Adrenal gland (tissue), 12 donors: ENCODE measurements around the gene COL5A1. TPM values are rescaled to one million over a fixed set of nuclear protein-coding genes. Genes with fewer than 3 reads are reported as not detected.
A peak's percentile ranks its signal among the peaks of the same experiment; 100 is the strongest.

Experiments
- DNase-seq, 7 donors: peaks; one replicate each; pipeline ENCODE4 v3.0.0-alpha.2; 2019 to 2020
- H3K27ac ChIP-seq, 5 donors: fragments of 200-600 bp; sonication (generic) in 4 of 5; 1 replicate in 3 of 5; 2 replicates in 2 of 5; pipeline versions ENCODE4 v1.5.1 to v1.8.0; 2016 to 2020; ENCODE audit warnings: mild to moderate bottlenecking in 1 of 5
- H3K27me3 ChIP-seq: fragments of 200-600 bp; 2 replicates; pipeline ENCODE4 v1.8.0; 2021
- H3K36me3 ChIP-seq, 2 donors: fragments of 200-600 bp; replicated peaks in 1 of 2; 1 replicate in 1 of 2; 2 replicates in 1 of 2; pipeline versions ENCODE4 v1.5.1 to v1.8.0; 2018 to 2022
- H3K4me1 ChIP-seq, 2 donors: fragments of 200-600 bp; replicated peaks in 1 of 2; 1 replicate in 1 of 2; 2 replicates in 1 of 2; pipeline versions ENCODE4 v1.5.1 to v1.8.0; 2018 to 2021
- H3K4me3 ChIP-seq, 4 donors: fragments of 200-600 bp; sonication (generic) in 3 of 4; one replicate each; pipeline ENCODE4 v1.5.1; 2016 to 2018
- H3K9me3 ChIP-seq, 3 donors: fragments of 200-600 bp; sonication (generic) in 1 of 3; replicated peaks in 1 of 3; 1 replicate in 2 of 3; 2 replicates in 1 of 3; pipeline versions ENCODE4 v1.5.1 to v1.8.0; 2016 to 2021
- CTCF ChIP-seq, 6 experiments: fragments of 450-650 bp in 4 of 6; fragments of 200-600 bp in 2 of 6; sonication (generic) in 1 of 6; IDR thresholded peaks; 1 replicate in 5 of 6; 2 replicates in 1 of 6; pipeline versions ENCODE4 v1.5.1 to v1.8.0; 2016 to 2021; ENCODE audit warnings: antibody characterized with exemption in 6 of 6, mild to moderate bottlenecking in 2 of 6, moderate library complexity in 1 of 6
- POLR2A ChIP-seq, 2 donors: fragments of 450-650 bp; IDR thresholded peaks; one replicate each; pipeline ENCODE4 v1.6.1; 2017; ENCODE audit warnings: antibody characterized with exemption in 2 of 2, mild to moderate bottlenecking in 2 of 2, moderate library complexity in 1 of 2
- WGBS, 4 donors: extraction: QIAGEN DNeasy Blood & Tissue Kit in 2 of 4; methylation state at CpG; one replicate each; pipeline versions ENCODE4 v1.1.5 to v1.1.7; 2013 to 2017; 5-methylcytosine and 5-hydroxymethylcytosine counted together
- intact Hi-C, 2 donors: fragments of 100-400 bp; cut with DNase I; formaldehyde crosslinking; loops; one replicate each; pipeline versions ENCODE4 v1.14.1 to v1.15.0; 2022 to 2023
- polyA plus RNA-seq, 3 donors: library from polyadenylated mRNA; stranded (reverse); fragments of 200-250 nt in 2 of 3; fragments of 350-450 nt in 1 of 3; fragmentation: Illumina TruSeq in 1 of 3; extraction: RNeasy Lipid Tissue Mini Kit (QIAGEN cat#74804) in 1 of 3; gene quantifications; one replicate each; pipeline ENCODE4 v1.2.3, GENCODE V29; 2013 to 2014
- total RNA-seq, 9 donors: library from RNA; depleted of rRNA in 4 of 9; stranded (reverse); fragments of >200 nt in 4 of 9; fragments of 120-200 nt in 1 of 9; fragmentation: NEBNext Ultra II Directional in 1 of 9; extraction: Animal tissue kit (Norgen Biotek cat#: 25700) in 1 of 9; gene quantifications; one replicate each; pipeline versions ENCODE4 v1.1.0 to v1.2.4, GENCODE V29; 2013 to 2023
- donor health status: healthy with polysubstance abuse.
- donor health status: Bipolar disorder and iron deficiency.
- donor health status: DM: yes; HTN: yes; CAD: no.
- donor health status: DM: no; HTN: no; CAD: no.
- donor health status: DM: no; HTN: no; CAD: no.
- donor health status: DM: yes; HTN: yes; CAD: no.

The COL5A1 gene
- total and polyA plus RNA-seq, 12 donors = 3.5 to 45.5 (median 29.3) TPM

- Histone ChIP-seq H3K36me3 (no peaks in the 10 kb centered on the region), H3K4me3 (no peak overlapping the region), H3K9me3 (no peaks in the 10 kb centered on the region), H3K4me1 (no peaks in the 10 kb centered on the region), H3K27me3 (no peaks in the 10 kb centered on the region), H3K27ac (peak overlapping the region in 1 of 5 donors; percentile 49)
- no peak for DNase-seq
- 66 to 72% (median 68%) methylated on average over 7 to 22 of the region's 22 CpGs for WGBS, 4 donors
- TF ChIP-seq CTCF (IDR thresholded peaks at IDR 0.05) = no peak
- TF ChIP-seq POLR2A (IDR thresholded peaks at IDR 0.05) = no peak
- intact Hi-C loops = no loop called here
These were observed 39.6 kb downstream of the COL5A1 start for GRCh38 chr9:134681061-134681661.

GRCh38 chr9:134682026-134682425, 40.4 kb downstream of the COL5A1 start:
- Histone ChIP-seq H3K4me1 (no peaks in the 10 kb centered on the region), H3K36me3 (no peaks in the 10 kb centered on the region), H3K27ac (peak overlapping the region in 1 of 5 donors; percentile 13), H3K27me3 (no peaks in the 10 kb centered on the region), H3K4me3 (no peak overlapping the region), H3K9me3 (no peaks in the 10 kb centered on the region)
- TF ChIP-seq POLR2A (IDR thresholded peaks at IDR 0.05) (no peak), CTCF (IDR thresholded peaks at IDR 0.05) (no peak)
- DNase-seq = no peak
- intact Hi-C loops = no loop called here
- WGBS, 4 donors = 60 to 79% (median 71%) methylated on average over 10 to 15 of the region's 15 CpGs

- Histone ChIP-seq H3K9me3 (no peaks in the 10 kb centered on the region), H3K36me3 (no peaks in the 10 kb centered on the region), H3K27ac (peak overlapping the region in 1 of 5 donors; percentile 13), H3K4me3 (no peak overlapping the region), H3K27me3 (no peaks in the 10 kb centered on the region), H3K4me1 (no peaks in the 10 kb centered on the region)
- TF ChIP-seq POLR2A (IDR thresholded peaks at IDR 0.05) (no peak), CTCF (IDR thresholded peaks at IDR 0.05) (no peak)
- no peak for DNase-seq
- WGBS, 4 donors = 87 to 94% (median 89%) methylated on average over 15 to 25 of the region's 25 CpGs
- intact Hi-C loops = no loop called here
These were observed 41.2 kb downstream of the COL5A1 start for GRCh38 chr9:134682651-134683364.

- Histone ChIP-seq H3K36me3 (no peaks in the 10 kb centered on the region), H3K4me3 (no peak overlapping the region), H3K27ac (no peak overlapping the region), H3K9me3 (no peaks in the 10 kb centered on the region), H3K4me1 (no peaks in the 10 kb centered on the region), H3K27me3 (no peaks in the 10 kb centered on the region)
- WGBS, 4 donors = 89 to 92% (median 91%) methylated on average over 8 to 22 of the region's 22 CpGs
- intact Hi-C loops = no loop called here
- no peak for TF ChIP-seq CTCF (IDR thresholded peaks at IDR 0.05)
- no peak for TF ChIP-seq POLR2A (IDR thresholded peaks at IDR 0.05)
- no peak for DNase-seq
These were observed 42.2 kb downstream of the COL5A1 start for GRCh38 chr9:134683714-134684374.
